DND-41 (cell line): Measurements from ENCODE around the gene RNF145.

ENCODE experiments used
- ATAC-seq: fragments of 200-7000 bp; cut with Tn5 transposase; 3 replicates; pipeline ENCODE4 v1.9.1; 2021; ENCODE audit warnings: low read depth; ENCODE audit not compliant: insufficient read depth
- DNase-seq: peaks from one replicate; pipeline ENCODE4 v3.0.0-alpha.2; 2020
- H2AFZ ChIP-seq: 2 replicates; pipeline ENCODE4 v1.6.0; 2012; ENCODE audit warnings: low read depth, low read length
- H3K27ac ChIP-seq: 2 replicates; pipeline ENCODE4 v1.5.1; 2012; ENCODE audit warnings: low read length, inconsistent platforms
- H3K27me3 ChIP-seq: fragments of 200-600 bp; sonication (generic); 2 replicates; pipeline ENCODE4 v1.6.0; 2012; ENCODE audit warnings: low read length, mild to moderate bottlenecking, inconsistent platforms; ENCODE audit not compliant: insufficient read depth, poor library complexity
- H3K36me3 ChIP-seq: 2 replicates; pipeline ENCODE4 v1.5.1; 2012; ENCODE audit warnings: low read length, inconsistent platforms; ENCODE audit not compliant: insufficient read depth
- H3K4me1 ChIP-seq: 2 replicates; pipeline ENCODE4 v1.5.1; 2012; ENCODE audit warnings: mild to moderate bottlenecking, low read length; ENCODE audit not compliant: insufficient read depth
- H3K4me2 ChIP-seq: 2 replicates; pipeline ENCODE4 v1.6.0; 2012; ENCODE audit warnings: mild to moderate bottlenecking, moderate library complexity, low read length, inconsistent platforms; ENCODE audit not compliant: insufficient read depth
- H3K4me3 ChIP-seq, 2 experiments: fragments of 200-600 bp in 1 of 2; shearing (Covaris generic) in 1 of 2; 2 replicates each; pipeline ENCODE4 v1.5.1; 2012 to 2016; ENCODE audit warnings: inconsistent platforms in 2 of 2, low read length in 2 of 2, mild to moderate bottlenecking in 2 of 2, low read depth in 1 of 2, moderate library complexity in 1 of 2
- H3K79me2 ChIP-seq: 2 replicates; pipeline ENCODE4 v1.6.0; 2012; ENCODE audit warnings: low read length, inconsistent platforms; ENCODE audit not compliant: insufficient read depth
- H3K9ac ChIP-seq: 2 replicates; pipeline ENCODE4 v1.6.0; 2012; ENCODE audit warnings: low read depth, mild to moderate bottlenecking, inconsistent platforms, low read length, moderate library complexity
- H3K9me3 ChIP-seq: 2 replicates; pipeline ENCODE4 v1.5.1; 2012; ENCODE audit warnings: low read length, moderate library complexity, mild to moderate bottlenecking, inconsistent platforms; ENCODE audit not compliant: insufficient read depth, severe bottlenecking
- H4K20me1 ChIP-seq: 2 replicates; pipeline ENCODE4 v1.6.0; 2012; ENCODE audit warnings: low read length; ENCODE audit not compliant: insufficient read depth
- CTCF ChIP-seq: IDR thresholded peaks from 2 replicates; pipeline ENCODE4 v1.5.1; 2012; ENCODE audit warnings: borderline replicate concordance, low read length, moderate library complexity, mild to moderate bottlenecking; ENCODE audit not compliant: poor library complexity, severe bottlenecking; ENCODE audit errors: extremely low read depth
- EZH2 ChIP-seq: IDR thresholded peaks from 3 replicates; pipeline ENCODE4 v1.6.1; 2012; ENCODE audit warnings: borderline replicate concordance, low read depth, mild to moderate bottlenecking, moderate library complexity, low read length, inconsistent platforms; ENCODE audit not compliant: severe bottlenecking

The RNF145 gene

GRCh38 chr5:159113405-159113804 lies 95.9 kb downstream of the RNF145 start:
- Histone ChIP-seq H3K27me3 (no peaks in the 10 kb centered on the region), H4K20me1 (no peaks in the 10 kb centered on the region), H3K4me1 (no peaks in the 10 kb centered on the region), H3K9ac (no peak overlapping the region), H3K4me3 (no peak overlapping the region), H3K4me2 (no peak overlapping the region), H3K36me3 (no peaks in the 10 kb centered on the region), H3K27ac (no peak overlapping the region), H3K79me2 (no peaks in the 10 kb centered on the region), H3K9me3 (no peaks in the 10 kb centered on the region), H2AFZ (no peak overlapping the region)
- DNase-seq (no peak), ATAC-seq (no peak)
- TF ChIP-seq EZH2 (no peak), CTCF (no peak)

DNA sequence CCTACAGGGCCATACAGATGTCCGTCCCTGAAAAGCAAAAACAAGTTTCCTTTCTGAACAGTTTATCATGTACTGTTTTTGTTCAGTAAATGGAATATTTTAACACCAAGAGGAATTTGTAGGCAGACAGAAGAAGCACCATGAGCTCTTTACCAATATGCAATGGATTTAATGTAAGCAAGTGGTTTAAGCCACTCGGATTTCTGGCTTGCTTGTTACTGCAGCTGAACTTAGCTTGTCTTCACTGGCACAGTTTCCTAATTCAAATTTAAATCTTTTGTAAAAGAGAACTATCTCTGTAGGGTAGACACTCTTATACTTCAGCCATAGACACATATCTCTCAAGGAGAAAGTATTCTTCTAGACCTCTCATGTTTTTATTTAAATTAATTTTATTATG lies 96.9 kb downstream of the RNF145 start:
- Histone ChIP-seq H3K9ac (no peak overlapping the region), H3K79me2 (no peaks in the 10 kb centered on the region), H2AFZ (no peak overlapping the region), H3K9me3 (no peaks in the 10 kb centered on the region), H3K4me2 (no peak overlapping the region), H3K27ac (no peak overlapping the region), H4K20me1 (no peaks in the 10 kb centered on the region), H3K36me3 (no peaks in the 10 kb centered on the region), H3K27me3 (no peaks in the 10 kb centered on the region), H3K4me1 (no peaks in the 10 kb centered on the region), H3K4me3 (no peak overlapping the region)
- TF ChIP-seq CTCF, result no peak
- ATAC-seq (no peak), DNase-seq (no peak)
